Thyroid gland (tissue), 4 donors: Measurements from ENCODE around the gene PBX1. TPM values are rescaled to one million over a fixed set of nuclear protein-coding genes. Genes with fewer than 3 reads are reported as not detected.
A peak's percentile ranks its signal among the peaks of the same experiment; 100 is the strongest.

Experiments used
- DNase-seq, 2 donors: peaks; one replicate each; pipeline ENCODE4 v3.0.0-alpha.2; 2019
- H3K27ac ChIP-seq, 3 donors: fragments of 200-600 bp; sonication (generic); 1 replicate in 2 of 3; 2 replicates in 1 of 3; pipeline ENCODE4 v1.5.1; 2016 to 2019; ENCODE audit warnings: mild to moderate bottlenecking in 1 of 3, moderate library complexity in 1 of 3
- H3K27me3 ChIP-seq: fragments of 200-600 bp; sonication (generic); one replicate; pipeline ENCODE4 v1.5.1; 2019
- H3K36me3 ChIP-seq, 2 donors: fragments of 200-600 bp; sonication (generic); one replicate each; pipeline ENCODE4 v1.5.1; 2016 to 2019
- H3K4me1 ChIP-seq, 2 donors: fragments of 200-600 bp; sonication (generic); one replicate each; pipeline ENCODE4 v1.5.1; 2017 to 2019
- H3K4me3 ChIP-seq, 3 donors: fragments of 200-600 bp; sonication (generic); replicated peaks in 1 of 3; 1 replicate in 2 of 3; 2 replicates in 1 of 3; pipeline ENCODE4 v1.5.1; 2016; ENCODE audit warnings: mild to moderate bottlenecking in 1 of 3
- H3K9me3 ChIP-seq: fragments of 200-600 bp; sonication (generic); one replicate; pipeline ENCODE4 v1.5.1; 2017
- POLR2A ChIP-seq, 2 donors: fragments of 450-650 bp; IDR thresholded peaks; one replicate each; pipeline ENCODE4 v1.6.1; 2017; ENCODE audit warnings: antibody characterized with exemption in 2 of 2, mild to moderate bottlenecking in 2 of 2, moderate library complexity in 1 of 2
- WGBS, 2 donors: methylation state at CpG; one replicate each; pipeline ENCODE4 v1.1.5; 2017; 5-methylcytosine and 5-hydroxymethylcytosine counted together
- intact Hi-C: fragments of 100-400 bp; cut with DNase I; formaldehyde crosslinking; loops from one replicate; pipeline ENCODE4 v1.15.1; 2023
- total RNA-seq, 4 donors: library from RNA; depleted of rRNA; stranded (reverse); fragments of >200 nt; gene quantifications; one replicate each; pipeline ENCODE4 v1.2.3, GENCODE V29; 2016
- TF ChIP-seq, protein P1 (sequence below), 6 experiments: fragments of 200-600 bp in 3 of 6; fragments of 450-650 bp in 3 of 6; sonication (generic) in 3 of 6; IDR thresholded peaks; one replicate each; pipeline ENCODE4 v1.5.1; 2016 to 2019; ENCODE audit warnings: antibody characterized with exemption in 6 of 6, mild to moderate bottlenecking in 2 of 6, inconsistent platforms in 1 of 6, moderate library complexity in 1 of 6

The PBX1 gene
- total RNA-seq, 4 donors from 2014 or later: 79.0 to 159 (median 102) TPM

DNA sequence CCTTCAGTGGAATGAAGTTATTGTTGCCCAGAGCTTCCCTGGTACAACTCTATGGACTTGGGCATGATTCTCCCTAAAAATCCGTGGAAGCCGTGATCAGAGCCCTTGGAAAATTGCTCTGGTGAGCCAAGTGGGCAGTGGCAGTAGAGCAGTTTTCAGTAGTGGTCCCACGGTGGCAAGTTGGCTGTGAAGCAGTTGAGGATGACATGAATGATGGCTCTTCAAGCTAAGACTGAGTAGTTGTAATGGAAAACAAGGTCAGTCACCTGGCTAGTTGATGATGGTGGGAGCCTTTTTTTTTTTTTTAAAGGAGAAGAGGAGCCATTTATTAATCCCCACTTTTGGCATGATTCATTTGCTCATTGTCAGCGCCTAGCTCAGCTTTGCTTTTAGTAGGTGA is 36.2 kb downstream of the PBX1 start:
- no peak overlapping the region for H3K27ac ChIP-seq

DNA sequence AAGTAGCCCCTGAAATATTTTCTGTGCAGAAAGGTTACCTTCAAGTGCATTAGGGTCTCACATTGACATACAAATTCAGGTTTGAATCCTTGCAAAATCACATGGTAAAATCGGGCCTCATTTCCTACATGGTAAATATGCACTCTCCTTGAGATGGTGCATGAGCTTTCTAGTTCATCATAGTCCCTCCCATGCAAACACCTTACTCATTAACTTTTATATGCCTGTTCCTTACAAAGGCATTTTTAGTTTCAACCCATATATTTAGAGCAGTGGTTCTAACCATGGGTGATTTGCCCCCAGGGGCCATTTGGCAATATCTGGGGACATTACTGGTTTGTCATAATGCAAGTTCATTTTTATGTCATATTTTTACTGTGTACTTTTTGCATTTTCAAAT is 37.2 kb downstream of the PBX1 start:
- TF ChIP-seq POLR2A (IDR thresholded peaks at IDR 0.05): no peak
- TF ChIP-seq, protein P1, sequence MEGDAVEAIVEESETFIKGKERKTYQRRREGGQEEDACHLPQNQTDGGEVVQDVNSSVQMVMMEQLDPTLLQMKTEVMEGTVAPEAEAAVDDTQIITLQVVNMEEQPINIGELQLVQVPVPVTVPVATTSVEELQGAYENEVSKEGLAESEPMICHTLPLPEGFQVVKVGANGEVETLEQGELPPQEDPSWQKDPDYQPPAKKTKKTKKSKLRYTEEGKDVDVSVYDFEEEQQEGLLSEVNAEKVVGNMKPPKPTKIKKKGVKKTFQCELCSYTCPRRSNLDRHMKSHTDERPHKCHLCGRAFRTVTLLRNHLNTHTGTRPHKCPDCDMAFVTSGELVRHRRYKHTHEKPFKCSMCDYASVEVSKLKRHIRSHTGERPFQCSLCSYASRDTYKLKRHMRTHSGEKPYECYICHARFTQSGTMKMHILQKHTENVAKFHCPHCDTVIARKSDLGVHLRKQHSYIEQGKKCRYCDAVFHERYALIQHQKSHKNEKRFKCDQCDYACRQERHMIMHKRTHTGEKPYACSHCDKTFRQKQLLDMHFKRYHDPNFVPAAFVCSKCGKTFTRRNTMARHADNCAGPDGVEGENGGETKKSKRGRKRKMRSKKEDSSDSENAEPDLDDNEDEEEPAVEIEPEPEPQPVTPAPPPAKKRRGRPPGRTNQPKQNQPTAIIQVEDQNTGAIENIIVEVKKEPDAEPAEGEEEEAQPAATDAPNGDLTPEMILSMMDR (IDR thresholded peaks at IDR 0.05): no peak
- no peaks in the 10 kb centered on the region for H3K9me3 ChIP-seq
- no peaks in the 10 kb centered on the region for H3K36me3 ChIP-seq
- H3K27ac ChIP-seq: no peak overlapping the region
- no peaks in the 10 kb centered on the region for H3K27me3 ChIP-seq
- H3K4me3 ChIP-seq: no peak overlapping the region
- WGBS, 2 donors: 65 to 78% methylated on average over 1 of the region's 1 CpG
- DNase-seq: no peak
- intact Hi-C loops: no loop called here
- peaks cover 48 to 57% of the 10 kb centered on the region in 2 donors for H3K4me1 ChIP-seq

More for the DNA sequence above, 36.2 kb downstream of the PBX1 start:
- Histone ChIP-seq H3K27me3 (no peaks in the 10 kb centered on the region), H3K36me3 (no peaks in the 10 kb centered on the region), H3K9me3 (no peaks in the 10 kb centered on the region), H3K4me1 (peaks cover 49 to 57% of the 10 kb centered on the region in 2 donors), H3K4me3 (no peak overlapping the region)
- intact Hi-C loops: no loop called here
- DNase-seq: no peak
- no peak for TF ChIP-seq POLR2A (IDR thresholded peaks at IDR 0.05)
- TF ChIP-seq, protein P1 (IDR thresholded peaks at IDR 0.05): no peak
- 55 to 64% methylated on average over 4 of the region's 4 CpGs for WGBS, 2 donors

DNA sequence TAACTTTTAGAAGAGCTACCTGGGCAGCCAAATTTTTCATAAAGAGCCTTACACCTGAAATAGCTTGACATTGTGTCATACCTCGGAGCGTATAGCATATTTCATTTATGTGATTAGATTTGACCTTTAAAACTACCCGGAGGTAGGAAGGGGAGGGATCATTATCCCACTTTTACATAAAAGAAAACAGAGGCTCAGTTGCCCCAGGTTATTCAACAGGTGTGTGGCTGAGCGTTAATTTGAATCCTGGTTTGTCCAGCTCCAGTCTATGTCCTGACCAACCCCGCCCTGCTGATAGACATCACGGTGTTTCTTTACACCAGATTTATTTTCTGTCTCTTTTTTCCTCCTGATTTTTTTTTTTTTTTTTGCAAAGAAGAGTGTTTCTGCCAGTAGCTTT is 39.7 kb downstream of the PBX1 start:
- H3K27me3 ChIP-seq: no peaks in the 10 kb centered on the region
- TF ChIP-seq POLR2A (IDR thresholded peaks at IDR 0.05): no peak
- TF ChIP-seq, protein P1 (IDR thresholded peaks at IDR 0.05): no peak
- H3K27ac ChIP-seq: no peak overlapping the region
- no peak for DNase-seq
- peaks cover 45 to 56% of the 10 kb centered on the region in 2 donors for H3K4me1 ChIP-seq
- 72 to 89% methylated on average over 6 of the region's 6 CpGs for whole genome bisulfite sequencing, 2 donors
- no peak overlapping the region for H3K4me3 ChIP-seq
- H3K9me3 ChIP-seq: no peaks in the 10 kb centered on the region
- no peaks in the 10 kb centered on the region for H3K36me3 ChIP-seq
- intact Hi-C loops: no loop called here

DNA sequence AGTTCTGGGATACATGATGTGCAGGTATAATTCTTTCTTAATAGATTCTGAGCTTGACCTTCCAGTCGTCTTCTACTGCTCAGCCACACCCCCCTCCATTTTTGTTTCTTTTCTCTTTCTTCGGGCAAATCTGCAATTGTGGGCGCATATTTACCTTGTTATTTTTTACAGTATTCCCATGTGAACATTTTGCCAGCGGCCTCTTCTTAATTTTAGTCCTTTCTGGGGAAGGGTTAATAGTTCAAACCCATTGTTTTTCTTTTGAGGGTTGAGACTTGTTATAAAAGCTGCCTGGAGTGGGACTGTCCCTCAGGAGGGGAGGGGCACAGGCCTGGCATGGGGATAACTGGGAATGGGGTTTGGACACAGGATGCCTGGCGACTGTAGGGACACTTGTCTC is 40.3 kb downstream of the PBX1 start:
- Histone ChIP-seq H3K4me1 (peaks cover 44 to 55% of the 10 kb centered on the region in 2 donors), H3K27me3 (no peaks in the 10 kb centered on the region), H3K36me3 (no peaks in the 10 kb centered on the region), H3K27ac (no peak overlapping the region), H3K9me3 (no peaks in the 10 kb centered on the region), H3K4me3 (no peak overlapping the region)
- TF ChIP-seq, protein P1 (IDR thresholded peaks at IDR 0.05): no peak
- TF ChIP-seq POLR2A (IDR thresholded peaks at IDR 0.05): no peak
- intact Hi-C loops: no loop called here
- DNase-seq: no peak
- WGBS, 2 donors: 50 to 60% methylated on average over 5 of the region's 5 CpGs

DNA sequence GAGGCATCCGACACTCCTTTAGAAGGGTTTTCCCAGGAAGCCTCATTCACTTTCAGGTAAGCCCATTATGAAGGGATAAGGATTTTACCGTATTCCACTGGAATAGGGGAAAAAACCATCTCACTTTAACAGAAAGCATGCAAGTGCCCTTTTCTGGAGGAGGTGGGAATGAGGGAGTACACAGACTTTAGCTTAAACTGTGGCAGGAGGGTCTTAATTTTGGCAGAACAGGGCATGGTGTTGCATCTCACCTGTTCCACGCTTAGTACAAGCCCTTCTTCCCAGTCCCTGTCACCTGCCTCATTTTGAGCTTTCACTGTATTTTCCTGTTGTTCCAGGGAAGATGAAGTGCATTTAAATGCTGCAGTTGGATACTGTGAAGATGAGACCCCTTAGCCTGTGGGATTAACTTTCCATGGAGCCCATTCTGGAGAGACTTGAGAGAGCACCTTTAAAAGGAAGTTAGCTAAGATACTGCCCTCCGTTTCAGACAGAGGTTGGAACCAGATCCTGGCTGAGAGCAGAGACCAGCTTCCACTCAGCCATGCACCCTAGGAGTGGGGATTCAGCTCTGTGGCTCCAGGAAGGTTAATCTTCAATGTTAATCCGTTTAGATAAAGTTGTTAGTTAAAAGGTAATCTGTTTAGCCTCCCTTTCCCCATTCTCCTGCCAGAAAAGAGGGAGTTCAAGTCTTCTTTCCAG is 42.6 kb downstream of the PBX1 start:
- Histone ChIP-seq H3K9me3 (no peaks in the 10 kb centered on the region), H3K4me3 (no peak overlapping the region), H3K36me3 (no peaks in the 10 kb centered on the region), H3K27me3 (no peaks in the 10 kb centered on the region), H3K4me1 (peaks cover 54 to 64% of the 10 kb centered on the region in 2 donors), H3K27ac (peak overlapping the region; percentile 72 to 92 (median 83))
- TF ChIP-seq, protein P1 (IDR thresholded peaks at IDR 0.05): no peak
- TF ChIP-seq POLR2A (IDR thresholded peaks at IDR 0.05): no peak
- intact Hi-C loops: no loop called here
- no peak for DNase-seq
- 50 to 51% methylated on average over 5 of the region's 5 CpGs for WGBS, 2 donors
